ENCODE measurements around the gene SPATA1. TPM values are rescaled to one million over a fixed set of nuclear protein-coding genes. Genes with fewer than 3 reads are reported as not detected.

The SPATA1 gene
- total and polyA plus RNA-seq, 2 experiments from 2014 or later, result 0.88 to 1.2 TPM

- TF ChIP-seq CTCF (IDR thresholded peaks at IDR 0.05; ENCODE audit: low read depth, low read length), result peak; percentile 65
- peak in 1 of 2 donors; percentile 90 for DNase-seq (ENCODE audit: low read depth in 1 of 2, low spot score in 1 of 2)
- no peaks in the 10 kb centered on the region for H3K27me3 ChIP-seq
- no peak overlapping the region for H3K4me3 ChIP-seq
- no peaks in the 10 kb centered on the region for H3K4me1 ChIP-seq (ENCODE audit: low read depth)
- no peaks in the 10 kb centered on the region for H3K36me3 ChIP-seq
- no peaks in the 10 kb centered on the region for H3K9me3 ChIP-seq (ENCODE audit: low read depth)
- peak overlapping the region; percentile 41 for H3K27ac ChIP-seq
These were observed 98.0 kb downstream of the SPATA1 start for GRCh38 chr1:84603941-84604830.

GRCh38 chr1:84605157-84605556 lies 99.0 kb downstream of the SPATA1 start:
- DNase-seq (ENCODE audit: low read depth in 1 of 2, low spot score in 1 of 2), result no peak
- no peaks in the 10 kb centered on the region for H3K27me3 ChIP-seq
- H3K27ac ChIP-seq, result no peak overlapping the region
- no peaks in the 10 kb centered on the region for H3K9me3 ChIP-seq (ENCODE audit: low read depth)
- H3K36me3 ChIP-seq, result no peaks in the 10 kb centered on the region
- H3K4me1 ChIP-seq (ENCODE audit: low read depth), result no peaks in the 10 kb centered on the region
- H3K4me3 ChIP-seq, result no peak overlapping the region
- TF ChIP-seq CTCF (IDR thresholded peaks at IDR 0.05; ENCODE audit: low read depth, low read length), result no peak

- no peak for TF ChIP-seq CTCF (IDR thresholded peaks at IDR 0.05; ENCODE audit: low read depth, low read length)
These were observed 100.8 kb downstream of the SPATA1 start for GRCh38 chr1:84606977-84607376.

GRCh38 chr1:84611091-84611490 lies 104.9 kb downstream of the SPATA1 start:
- Histone ChIP-seq H3K4me3 (no peak overlapping the region), H3K9me3 (ENCODE audit: low read depth) (peaks cover 4% of the 10 kb centered on the region), H3K36me3 (no peaks in the 10 kb centered on the region), H3K4me1 (ENCODE audit: low read depth) (no peaks in the 10 kb centered on the region), H3K27ac (no peak overlapping the region), H3K27me3 (no peaks in the 10 kb centered on the region)
- no peak for DNase-seq (ENCODE audit: low read depth in 1 of 2, low spot score in 1 of 2)
- TF ChIP-seq CTCF (IDR thresholded peaks at IDR 0.05; ENCODE audit: low read depth, low read length), result no peak

More at GRCh38 chr1:84606977-84607376, 100.8 kb downstream of the SPATA1 start:
- Histone ChIP-seq H3K27ac (no peak overlapping the region), H3K4me1 (ENCODE audit: low read depth) (no peaks in the 10 kb centered on the region), H3K4me3 (no peak overlapping the region), H3K9me3 (ENCODE audit: low read depth) (no peaks in the 10 kb centered on the region), H3K36me3 (no peaks in the 10 kb centered on the region), H3K27me3 (no peaks in the 10 kb centered on the region)
- no peak for DNase-seq (ENCODE audit: low read depth in 1 of 2, low spot score in 1 of 2)

GRCh38 chr1:84611796-84612195 lies 105.6 kb downstream of the SPATA1 start:
- Histone ChIP-seq H3K36me3 (no peaks in the 10 kb centered on the region), H3K27me3 (no peaks in the 10 kb centered on the region), H3K27ac (no peak overlapping the region), H3K9me3 (ENCODE audit: low read depth) (peaks cover 4% of the 10 kb centered on the region), H3K4me1 (ENCODE audit: low read depth) (peaks cover 1% of the 10 kb centered on the region), H3K4me3 (no peak overlapping the region)
- TF ChIP-seq CTCF (IDR thresholded peaks at IDR 0.05; ENCODE audit: low read depth, low read length), result no peak
- peak in 1 of 2 donors; percentile 71 for DNase-seq (ENCODE audit: low read depth in 1 of 2, low spot score in 1 of 2)

Data from cardiac muscle cell (in vitro differentiated cells and primary cell).